Hepatocyte (in vitro differentiated cells): ENCODE results near the gene LINGO3. TPM values are rescaled to one million over a fixed set of nuclear protein-coding genes. Genes with fewer than 3 reads are reported as not detected.

Experiments used
- DNase-seq: peaks from one replicate; pipeline ENCODE4 v3.0.0-alpha.2; 2016; ENCODE audit warnings: low spot score
- H2AFZ ChIP-seq: fragments of 200-600 bp; sonication (generic); 2 replicates; pipeline ENCODE4 v1.6.0; 2016; ENCODE audit warnings: antibody characterized with exemption, mild to moderate bottlenecking
- H3K27ac ChIP-seq: fragments of 200-600 bp; sonication (generic); 2 replicates; pipeline ENCODE4 v1.5.1; 2016; ENCODE audit warnings: mild to moderate bottlenecking
- H3K27me3 ChIP-seq: fragments of 200-600 bp; sonication (generic); 2 replicates; pipeline ENCODE4 v1.6.1; 2016
- H3K36me3 ChIP-seq: fragments of 200-600 bp; sonication (generic); replicated peaks from 2 replicates; pipeline ENCODE4 v1.5.1; 2016; ENCODE audit warnings: low read depth; ENCODE audit not compliant: insufficient read depth
- H3K4me1 ChIP-seq: fragments of 200-600 bp; sonication (generic); 2 replicates; pipeline ENCODE4 v1.5.1; 2016; ENCODE audit warnings: mild to moderate bottlenecking, moderate library complexity; ENCODE audit not compliant: insufficient read depth
- H3K4me2 ChIP-seq: fragments of 200-600 bp; sonication (generic); 2 replicates; pipeline ENCODE4 v1.6.0; 2016
- H3K4me3 ChIP-seq: fragments of 200-600 bp; sonication (generic); 2 replicates; pipeline ENCODE4 v1.5.1; 2016; ENCODE audit warnings: mild to moderate bottlenecking
- H3K79me2 ChIP-seq: fragments of 200-600 bp; sonication (generic); 2 replicates; pipeline ENCODE4 v1.6.0; 2017; ENCODE audit warnings: mild to moderate bottlenecking
- H3K9me2 ChIP-seq: fragments of 200-600 bp; sonication (generic); replicated peaks from 2 replicates; pipeline ENCODE4 v1.6.0; 2017; ENCODE audit warnings: mild to moderate bottlenecking; ENCODE audit not compliant: insufficient read depth
- H3K9me3 ChIP-seq: fragments of 200-600 bp; sonication (generic); 2 replicates; pipeline ENCODE4 v1.5.1; 2016; ENCODE audit warnings: low read depth, mild to moderate bottlenecking
- H4K20me1 ChIP-seq: fragments of 200-600 bp; sonication (generic); 2 replicates; pipeline ENCODE4 v1.6.0; 2016; ENCODE audit warnings: mild to moderate bottlenecking; ENCODE audit not compliant: insufficient read depth, poor library complexity, severe bottlenecking
- CTCF ChIP-seq: fragments of 200-600 bp; sonication (generic); IDR thresholded peaks from 2 replicates; pipeline ENCODE4 v1.5.1; 2016; ENCODE audit warnings: antibody characterized with exemption, mild to moderate bottlenecking; ENCODE audit not compliant: poor library complexity
- EZH2 ChIP-seq: fragments of 200-600 bp; sonication (generic); IDR thresholded peaks from 2 replicates; pipeline ENCODE4 v1.6.1; 2016; ENCODE audit warnings: antibody characterized with exemption, mild to moderate bottlenecking, borderline replicate concordance
- EZH2phosphoT487 ChIP-seq: fragments of 200-600 bp; sonication (generic); IDR thresholded peaks from one replicate; pipeline ENCODE4 v1.6.1; 2018; ENCODE audit warnings: antibody characterized with exemption, mild to moderate bottlenecking, low read depth, moderate library complexity; ENCODE audit not compliant: unreplicated experiment, severe bottlenecking
- WGBS: methylation state at CpG from one replicate; pipeline ENCODE4 v1.1.6; 2016; ENCODE audit warnings: low lambda C conversion rate; ENCODE audit errors: missing lambda C conversion rate; 5-methylcytosine and 5-hydroxymethylcytosine counted together
- polyA plus RNA-seq: library from polyadenylated mRNA; unstranded; fragments of >200 nt; fragmentation: Nextera tagmentation; extraction: Ambion mirVana; gene quantifications from 2 replicates; pipeline ENCODE4 v1.2.1, GENCODE V29; 2016
- total RNA-seq: library from RNA; depleted of rRNA; stranded (reverse); fragments of >200 nt; gene quantifications from 2 replicates; pipeline ENCODE4 v1.2.3, GENCODE V29; 2014

The LINGO3 gene
- total and polyA plus RNA-seq, 2 experiments from 2014 or later = not detected

GRCh38 chr19:2315818-2316353, 7.9 kb upstream of the LINGO3 start:
- Histone ChIP-seq H3K27me3 (peaks cover 5% of the 10 kb centered on the region), H3K9me3 (no peaks in the 10 kb centered on the region), H3K36me3 (no peaks in the 10 kb centered on the region), H3K9me2 (no peaks in the 10 kb centered on the region), H3K27ac (no peak overlapping the region), H4K20me1 (no peaks in the 10 kb centered on the region), H2AFZ (no peak overlapping the region), H3K79me2 (no peaks in the 10 kb centered on the region), H3K4me1 (no peaks in the 10 kb centered on the region), H3K4me3 (no peak overlapping the region), H3K4me2 (peak overlapping the region; percentile 46)
- 35% methylated on average over 20 of the region's 22 CpGs for WGBS
- DNase-seq = peak; percentile 71
- TF ChIP-seq CTCF (peak; percentile 66), EZH2phosphoT487 (no peak)

DNA sequence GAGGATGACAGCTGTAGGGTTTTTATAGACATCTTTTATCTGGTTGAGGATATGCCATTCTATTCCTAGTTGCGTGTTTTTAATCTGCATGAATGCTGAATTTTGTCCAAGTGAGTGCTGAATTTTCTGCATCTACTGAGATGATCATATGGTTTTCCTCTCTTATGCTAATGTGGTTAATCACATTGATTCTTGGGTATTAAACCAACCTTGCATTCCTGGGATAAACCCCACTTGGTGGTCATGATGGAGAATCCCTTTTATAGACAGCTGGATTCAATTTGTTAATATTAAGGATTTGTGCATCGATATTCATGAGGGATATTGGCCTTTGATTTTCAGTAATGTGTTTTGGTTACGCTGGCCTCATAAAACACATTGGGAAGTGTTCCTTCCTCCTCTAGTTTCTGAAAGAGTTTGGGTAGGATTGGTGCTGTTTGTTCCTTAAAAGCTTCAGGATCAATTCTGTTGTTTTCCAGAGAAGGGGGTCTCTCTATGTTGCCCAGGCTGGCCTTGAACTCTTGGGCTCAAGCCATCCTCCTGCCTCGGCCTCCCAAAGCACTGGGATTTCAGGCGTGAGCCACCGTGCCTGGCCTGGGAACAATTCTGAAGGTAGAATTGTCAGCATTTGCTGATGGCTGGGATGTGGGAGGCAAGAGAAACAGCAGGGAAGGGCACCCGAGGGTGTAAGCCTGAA, 7.3 kb upstream of the LINGO3 start:
- TF ChIP-seq CTCF (no peak), EZH2phosphoT487 (no peak), EZH2 (no peak)
- DNase-seq = no peak
- no peak overlapping the region for H3K4me3 ChIP-seq
- no peaks in the 10 kb centered on the region for H3K36me3 ChIP-seq
- H3K4me1 ChIP-seq = no peaks in the 10 kb centered on the region
- H2AFZ ChIP-seq = no peak overlapping the region
- no peak overlapping the region for H3K4me2 ChIP-seq
- no peak overlapping the region for H3K27ac ChIP-seq
- no peaks in the 10 kb centered on the region for H3K9me2 ChIP-seq
- 81% methylated on average over 7 of the region's 7 CpGs for WGBS
- H4K20me1 ChIP-seq = no peaks in the 10 kb centered on the region
- no peaks in the 10 kb centered on the region for H3K79me2 ChIP-seq
- H3K9me3 ChIP-seq = no peaks in the 10 kb centered on the region
- peaks cover 5% of the 10 kb centered on the region for H3K27me3 ChIP-seq

- 58% methylated on average over 26 of the region's 28 CpGs for WGBS
- H4K20me1 ChIP-seq = no peaks in the 10 kb centered on the region
- no peaks in the 10 kb centered on the region for H3K9me3 ChIP-seq
- H3K79me2 ChIP-seq = no peaks in the 10 kb centered on the region
- no peaks in the 10 kb centered on the region for H3K36me3 ChIP-seq
- no peak for DNase-seq
- H3K27me3 ChIP-seq = peaks cover 11% of the 10 kb centered on the region
- H3K4me2 ChIP-seq = no peak overlapping the region
- TF ChIP-seq CTCF (no peak), EZH2phosphoT487 (no peak), EZH2 (no peak)
- H3K9me2 ChIP-seq = no peaks in the 10 kb centered on the region
- H3K27ac ChIP-seq = no peak overlapping the region
- H3K4me1 ChIP-seq = no peaks in the 10 kb centered on the region
- H2AFZ ChIP-seq = no peak overlapping the region
- no peak overlapping the region for H3K4me3 ChIP-seq
Measured at GRCh38 chr19:2312820-2313501, 5.0 kb upstream of the LINGO3 start.
